Lower leg skin (tissue), 4 donors: Measurements from ENCODE around the gene ADGB. TPM values are rescaled to one million over a fixed set of nuclear protein-coding genes. Genes with fewer than 3 reads are reported as not detected.
"Not testable (repeated sequence)": the region's sequence is repeated elsewhere in the genome, so short reads cannot be mapped to it uniquely, and the experiment has no call there.

Source experiments
- DNase-seq, 2 donors: peaks; one replicate each; pipeline ENCODE4 v3.0.0-alpha.2; 2019; ENCODE audit warnings: low spot score in 2 of 2
- H3K4me3 ChIP-seq: fragments of 200-600 bp; sonication (generic); 2 replicates; pipeline ENCODE4 v1.5.1; 2017; ENCODE audit warnings: mild to moderate bottlenecking, low read depth; ENCODE audit not compliant: poor library complexity, severe bottlenecking
- CTCF ChIP-seq, 3 donors: fragments of 450-650 bp; IDR thresholded peaks; one replicate each; pipeline ENCODE4 v1.5.1; 2016; ENCODE audit warnings: antibody characterized with exemption in 3 of 3, mild to moderate bottlenecking in 3 of 3, moderate library complexity in 2 of 3
- POLR2A ChIP-seq, 2 donors: fragments of 450-650 bp; IDR thresholded peaks; one replicate each; pipeline ENCODE4 v1.6.1; 2016 to 2017; ENCODE audit warnings: antibody characterized with exemption in 2 of 2, mild to moderate bottlenecking in 1 of 2, moderate library complexity in 1 of 2
- WGBS, 2 donors: methylation state at CpG; one replicate each; pipeline ENCODE4 v1.1.5; 2018; 5-methylcytosine and 5-hydroxymethylcytosine counted together
- intact Hi-C: fragments of 100-400 bp; cut with DNase I; formaldehyde crosslinking; loops from one replicate; pipeline ENCODE4 v1.15.0; 2023; ENCODE audit warnings: low total_unique reads
- total RNA-seq, 4 donors: library from RNA; depleted of rRNA; stranded (reverse); fragments of >200 nt; gene quantifications; one replicate each; pipeline ENCODE4 v1.1.0, GENCODE V29; 2016

ADGB gene
- total RNA-seq, 4 donors from 2014 or later, result 0.06 to 1.9 (median 1.8) TPM; not detected in 1

GRCh38 chr6:146805546-146806325 lies 207.0 kb downstream of the ADGB start:
- no peak for DNase-seq
- 78 to 81% methylated on average over 2 of the region's 2 CpGs for WGBS, 2 donors
- no peak overlapping the region for H3K4me3 ChIP-seq
- intact Hi-C loops, result no loop called here
- TF ChIP-seq CTCF (IDR thresholded peaks at IDR 0.05), result no peak
- no peak for TF ChIP-seq POLR2A (IDR thresholded peaks at IDR 0.05)

DNA sequence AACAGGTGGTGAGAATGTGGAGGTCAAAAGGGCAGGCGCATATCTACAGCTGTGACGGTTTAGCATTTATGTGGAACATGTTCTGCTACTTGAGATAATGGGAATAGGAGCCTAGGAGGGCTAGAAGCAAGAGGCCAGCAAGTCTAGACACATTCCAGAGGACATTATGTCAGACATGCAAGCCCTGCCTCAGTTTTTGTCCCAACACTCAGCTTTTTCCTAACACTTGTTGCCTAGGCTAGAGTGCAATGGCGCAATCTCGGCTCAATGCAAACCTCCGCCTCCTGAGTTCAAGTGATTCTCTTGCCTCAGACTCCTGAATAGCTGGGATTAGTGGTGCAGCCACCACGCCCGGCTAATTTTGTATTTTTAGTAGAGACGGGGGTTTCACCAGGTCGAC lies 210.2 kb downstream of the ADGB start:
- WGBS, 2 donors, result 81 to 92% methylated on average over 9 of the region's 9 CpGs
- DNase-seq, H3K4me3 ChIP-seq, intact Hi-C loops: not testable (repeated sequence)

DNA sequence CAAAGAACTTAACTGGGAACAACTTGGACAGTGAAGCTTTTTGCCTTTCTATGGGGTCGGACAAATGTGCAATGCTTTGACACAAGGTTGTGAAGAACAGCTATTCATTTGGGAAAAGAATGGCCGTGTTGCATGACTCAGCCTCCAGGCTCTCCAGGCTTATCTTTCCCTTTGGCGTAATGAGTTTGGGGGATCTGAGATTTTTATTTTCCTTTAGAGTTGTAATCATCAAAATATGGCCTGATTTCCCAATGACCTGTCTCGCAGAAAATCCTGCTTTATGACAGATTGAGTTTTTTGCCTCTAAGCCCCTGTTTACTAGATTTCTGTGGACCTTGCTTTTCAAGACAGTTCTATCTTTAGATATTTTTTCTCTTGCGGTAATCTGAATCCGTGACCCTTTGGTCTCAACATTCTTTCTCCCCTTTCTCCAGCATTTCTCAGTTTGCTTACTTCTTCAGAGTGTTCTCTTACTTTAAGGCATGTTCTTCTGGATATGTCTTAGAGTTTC lies 214.1 kb downstream of the ADGB start:
- 70 to 77% methylated on average over 6 of the region's 6 CpGs for WGBS, 2 donors
- DNase-seq, intact Hi-C loops: not testable (repeated sequence)

DNA sequence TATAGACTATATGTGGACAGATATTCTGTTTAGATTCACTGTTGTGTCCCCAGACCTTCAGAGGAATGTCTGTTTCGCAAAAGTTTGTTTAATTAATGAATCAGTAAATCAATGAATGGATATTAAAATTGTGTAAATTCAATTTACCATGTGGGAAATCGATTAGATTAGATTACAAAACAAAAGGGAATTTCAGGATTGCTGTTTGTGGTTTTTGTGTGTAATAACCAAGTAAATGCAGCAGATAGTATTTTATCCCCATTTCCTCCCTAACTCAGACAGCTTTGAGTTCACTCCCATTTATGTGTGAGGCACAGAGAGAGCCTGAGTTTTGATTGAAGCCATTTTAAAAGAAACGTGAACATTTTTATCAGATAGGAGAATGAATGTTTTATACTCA lies 214.8 kb downstream of the ADGB start:
- H3K4me3 ChIP-seq, result no peak overlapping the region
- intact Hi-C loops, result no loop called here
- DNase-seq, result no peak
- TF ChIP-seq CTCF (IDR thresholded peaks at IDR 0.05) (no peak), POLR2A (IDR thresholded peaks at IDR 0.05) (no peak)
- WGBS, 2 donors, result 54 to 55% methylated on average over 3 of the region's 3 CpGs

More for the DNA sequence above, 214.1 kb downstream of the ADGB start:
- H3K4me3 ChIP-seq, result not testable (repeated sequence)

GRCh38 chr6:146814148-146814750 lies 215.5 kb downstream of the ADGB start:
- no peak overlapping the region for H3K4me3 ChIP-seq
- WGBS, 2 donors, result 80 to 82% methylated on average over 1 of the region's 1 CpG
- intact Hi-C loops, result no loop called here
- TF ChIP-seq CTCF (IDR thresholded peaks at IDR 0.05), result no peak
- no peak for TF ChIP-seq POLR2A (IDR thresholded peaks at IDR 0.05)
- no peak for DNase-seq

GRCh38 chr6:146815511-146816462 lies 217.0 kb downstream of the ADGB start:
- 86 to 87% methylated on average over 16 to 18 of the region's 18 CpGs for WGBS, 2 donors

More at GRCh38 chr6:146815511-146816462, 217.0 kb downstream of the ADGB start:
- H3K4me3 ChIP-seq, intact Hi-C loops, DNase-seq: not testable (repeated sequence)
